Activated CD8-positive, alpha-beta memory T cell treated with anti-CD3 and anti-CD28 coated beads, Interleukin-2, amount 50 U/mL, for 24 hours (primary cell): ENCODE results near the gene SELENOT.
"Not testable (repeated sequence)": the region's sequence is repeated elsewhere in the genome, so short reads cannot be mapped to it uniquely, and the experiment has no call there.

ENCODE experiments used
- DNase-seq: peaks from one replicate; pipeline ENCODE4 v3.0.0-alpha.2; 2020; ENCODE audit errors: extremely low read depth

Gene SELENOT

DNA sequence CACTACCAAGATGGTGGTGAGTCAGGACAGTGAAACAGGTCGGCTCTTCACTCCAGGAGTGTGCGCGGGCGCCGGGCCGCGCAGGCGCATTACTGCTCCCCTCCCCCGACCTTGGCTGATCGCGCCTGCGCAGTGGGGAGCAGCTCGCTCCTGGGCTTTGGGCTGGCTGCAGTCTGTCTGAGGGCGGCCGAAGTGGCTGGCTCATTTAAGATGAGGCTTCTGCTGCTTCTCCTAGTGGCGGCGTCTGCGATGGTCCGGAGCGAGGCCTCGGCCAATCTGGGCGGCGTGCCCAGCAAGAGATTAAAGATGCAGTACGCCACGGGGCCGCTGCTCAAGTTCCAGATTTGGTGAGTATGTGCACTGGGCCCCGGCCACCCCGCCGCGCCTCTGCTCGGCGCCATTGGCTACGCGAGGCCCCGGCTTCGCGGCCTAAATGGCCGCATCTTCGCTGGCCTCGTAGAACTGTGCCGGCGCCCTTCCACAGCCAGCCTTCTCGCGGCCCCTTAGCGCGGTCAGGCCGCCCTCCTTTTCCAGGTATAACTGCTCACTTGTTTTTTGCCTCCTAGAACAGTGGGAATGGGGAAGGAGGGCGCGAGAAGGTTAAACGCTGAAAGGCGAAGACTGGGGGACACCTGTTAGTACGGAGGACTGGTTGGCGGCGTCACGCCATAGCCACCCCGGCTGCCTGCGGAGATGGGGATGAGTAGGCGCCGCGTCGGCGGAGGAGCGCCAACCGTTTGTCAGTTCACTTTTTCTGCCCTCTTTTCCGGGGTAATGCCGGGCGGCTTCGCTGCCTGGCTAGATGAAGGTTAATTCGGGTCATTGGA, at the start of gene SELENOT:
Gene SELENOT (plus strand): TSS at position 169 of the 827 bp plus-strand sequence. CDS start 42 bp downstream, at position 211.
- DNase-seq = peak; percentile 72

DNA sequence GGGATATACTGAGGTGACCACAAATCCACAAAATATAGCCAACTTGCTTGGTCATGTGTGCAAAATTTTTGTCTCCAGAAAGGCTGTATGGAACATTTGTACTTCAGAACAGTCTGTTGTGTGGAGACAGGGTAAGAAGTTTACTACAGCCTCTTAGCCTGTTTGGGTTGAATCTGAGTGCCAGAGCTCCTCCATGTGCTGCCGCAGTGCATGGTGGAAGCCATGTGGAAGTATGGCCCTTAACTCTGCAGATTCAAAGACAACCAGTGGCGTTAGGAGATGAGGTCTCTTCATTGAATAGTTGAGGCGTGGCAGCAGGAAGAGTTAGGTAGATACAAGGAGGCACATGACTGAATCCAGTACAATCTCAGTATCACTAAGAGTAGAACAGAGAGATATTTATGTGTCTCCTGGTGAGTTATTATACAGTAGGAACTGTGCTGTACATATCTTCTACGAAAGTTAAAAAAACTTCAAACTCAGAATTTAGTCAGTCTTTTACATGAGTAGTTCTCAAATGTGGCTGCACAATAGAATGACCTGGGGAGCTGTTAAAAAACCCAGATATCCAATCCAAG, 47.2 kb upstream of the SELENOT start:
- DNase-seq = no peak

DNA sequence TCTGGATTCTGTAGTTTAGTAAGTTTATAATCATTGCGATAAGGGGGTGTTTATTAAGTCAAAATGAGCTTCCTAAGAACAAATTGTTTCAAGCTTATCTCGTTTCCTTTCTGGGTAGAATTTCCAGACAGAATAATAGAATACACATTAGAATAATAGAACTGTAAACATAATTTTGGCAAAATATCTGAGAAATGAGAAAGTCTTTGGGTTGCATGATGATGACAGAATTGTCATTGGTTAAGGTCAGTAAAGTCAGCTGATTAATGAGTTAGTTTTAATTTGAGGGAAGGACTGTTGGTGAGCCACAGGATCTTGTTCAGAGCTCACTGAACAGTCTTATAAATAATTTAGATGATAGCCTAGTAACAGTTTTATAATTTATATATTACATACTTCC, 46.3 kb upstream of the SELENOT start:
- DNase-seq = no peak

DNA sequence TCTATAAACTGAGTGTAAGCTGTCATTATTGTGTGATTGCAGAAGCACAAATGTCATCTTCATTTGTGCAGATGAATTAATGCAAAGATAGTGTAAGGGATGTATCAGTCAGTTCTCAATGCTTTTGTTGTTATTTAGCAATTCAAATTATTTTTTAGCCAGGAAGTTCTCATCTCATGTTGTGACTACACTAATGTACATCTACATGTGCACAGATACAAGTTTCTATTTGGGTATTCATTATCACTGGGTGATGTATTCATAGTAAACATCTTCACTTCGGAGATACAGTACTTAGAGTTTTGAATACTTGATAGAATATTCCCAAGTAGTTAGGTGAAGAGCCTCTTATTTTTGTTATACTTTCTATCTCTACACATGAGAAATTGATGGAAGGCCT, 45.4 kb upstream of the SELENOT start:
- no peak for DNase-seq

DNA sequence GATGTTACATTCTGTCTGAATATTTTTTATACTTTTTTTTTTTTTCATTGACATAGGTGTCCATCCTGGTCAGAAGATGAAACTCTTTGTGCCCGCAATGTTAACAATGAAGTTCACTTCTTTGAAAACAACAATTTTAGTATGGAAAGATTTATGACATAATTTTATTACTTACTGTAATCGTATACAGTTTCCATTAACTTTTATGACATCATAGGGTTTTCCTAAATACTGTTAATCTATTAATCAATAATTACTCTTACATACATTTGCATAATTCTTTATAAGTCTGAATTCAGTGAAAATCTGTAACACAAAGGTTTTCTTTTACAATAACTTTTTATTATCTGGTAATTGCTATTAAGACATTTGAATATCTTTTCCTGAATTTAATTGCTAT, 38.9 kb upstream of the SELENOT start:
- no peak for DNase-seq

GRCh38 chr3:150567328-150567727, 35.8 kb upstream of the SELENOT start:
- no peak for DNase-seq

GRCh38 chr3:150577855-150578254, 25.3 kb upstream of the SELENOT start:
- no peak for DNase-seq

- no peak for DNase-seq
These were observed 21.9 kb upstream of the SELENOT start for GRCh38 chr3:150581174-150581573.

DNA sequence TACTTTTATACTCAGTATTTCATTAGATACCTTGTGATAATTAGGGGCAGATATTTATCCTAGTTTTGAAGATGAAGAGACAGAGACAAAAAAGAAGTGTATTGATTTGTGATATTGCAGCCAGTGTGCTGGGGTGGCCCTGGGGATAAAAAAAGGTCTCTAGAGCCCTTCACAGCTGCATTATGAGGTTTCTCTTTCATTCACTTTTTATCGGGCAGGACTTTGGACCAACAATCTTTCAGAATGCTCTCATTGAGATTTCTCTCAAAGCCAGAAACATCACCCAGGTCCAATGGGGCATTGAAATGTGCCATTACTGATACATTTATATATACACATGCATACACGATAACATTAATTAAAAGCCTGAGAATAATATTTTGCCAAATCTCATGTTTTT, 20.5 kb upstream of the SELENOT start:
- no peak for DNase-seq

DNA sequence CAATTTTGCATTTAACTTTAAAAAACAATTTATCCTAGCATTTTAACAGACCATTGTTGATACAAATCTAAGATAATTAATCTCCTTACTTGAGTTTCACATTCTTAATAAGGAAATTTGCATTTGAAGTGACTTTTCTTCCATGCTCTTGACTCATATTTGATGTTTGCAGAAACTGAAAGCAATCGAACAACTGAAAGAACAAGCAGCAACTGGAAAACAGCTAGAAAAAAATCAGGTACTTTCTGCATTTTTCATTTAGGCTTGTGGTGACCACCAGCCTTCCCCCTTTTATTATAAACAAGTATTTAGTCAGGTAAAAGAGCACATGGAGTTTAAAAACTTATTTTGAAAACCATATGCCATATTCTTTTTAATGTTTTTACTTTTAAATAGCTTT, 20.1 kb upstream of the SELENOT start:
- no peak for DNase-seq

GRCh38 chr3:150588027-150588830, 14.9 kb upstream of the SELENOT start:
- DNase-seq = no peak

GRCh38 chr3:150589759-150590158, 13.4 kb upstream of the SELENOT start:
- no peak for DNase-seq

DNA sequence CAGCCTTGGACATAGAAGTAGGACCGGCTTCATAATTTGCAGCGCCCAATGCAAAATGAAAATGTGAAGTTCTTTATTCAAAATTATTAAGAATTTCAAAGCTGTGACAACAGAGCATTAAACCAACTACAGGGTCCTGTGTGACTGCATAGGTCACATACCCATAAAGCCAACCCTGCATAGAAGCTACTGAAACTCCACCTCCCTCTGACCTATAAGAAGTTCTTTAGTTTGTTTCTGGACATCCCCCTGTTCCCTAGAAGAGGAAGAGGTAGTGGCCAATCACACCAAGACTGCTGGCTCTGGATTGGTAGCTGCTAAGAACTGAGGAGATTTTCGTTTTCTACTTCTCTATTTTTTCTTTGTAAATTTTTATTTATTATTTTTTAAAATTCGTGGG, 9.0 kb upstream of the SELENOT start:
- no peak for DNase-seq

GRCh38 chr3:150597646-150598045, 5.5 kb upstream of the SELENOT start:
- no peak for DNase-seq

GRCh38 chr3:150599611-150600297, 3.4 kb upstream of the SELENOT start:
- DNase-seq = no peak

- not testable (repeated sequence) for DNase-seq
These were observed 2.2 kb upstream of the SELENOT start for GRCh38 chr3:150600647-150601530.

DNA sequence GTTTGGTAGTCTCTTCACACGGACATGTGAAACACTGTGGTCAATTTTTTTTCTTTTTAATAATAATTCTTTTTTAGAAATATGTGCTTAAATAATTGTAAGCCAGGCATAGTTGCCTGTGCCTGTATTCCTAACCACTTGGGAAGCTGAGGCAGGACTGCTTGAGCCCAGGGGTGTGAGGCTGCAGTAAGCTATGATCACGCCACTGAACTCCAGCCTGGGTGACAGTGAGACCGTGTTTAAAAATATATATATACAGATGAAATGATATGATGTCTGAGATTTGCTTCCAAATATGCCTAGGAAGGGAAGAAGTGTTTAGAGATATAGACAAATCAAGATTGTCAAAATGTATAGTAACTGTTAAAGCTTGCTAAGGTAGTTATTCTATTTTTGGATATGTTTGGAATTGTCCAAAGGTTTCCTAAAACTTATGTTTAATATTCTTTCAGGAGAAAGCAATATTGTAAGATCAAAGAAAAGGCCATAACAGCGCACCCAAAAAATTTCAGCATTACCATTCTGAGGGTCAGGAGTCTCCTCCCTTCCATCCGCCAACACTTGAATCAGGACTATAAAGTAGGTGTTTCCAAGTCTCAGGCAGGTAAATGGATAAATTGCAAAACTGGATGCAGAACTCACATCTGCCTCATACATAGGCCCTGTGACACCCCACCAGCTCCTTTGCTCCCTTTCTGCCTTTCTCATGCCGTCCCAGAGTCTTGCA, 532 bp upstream of the SELENOT start:
- DNase-seq = no peak

DNA sequence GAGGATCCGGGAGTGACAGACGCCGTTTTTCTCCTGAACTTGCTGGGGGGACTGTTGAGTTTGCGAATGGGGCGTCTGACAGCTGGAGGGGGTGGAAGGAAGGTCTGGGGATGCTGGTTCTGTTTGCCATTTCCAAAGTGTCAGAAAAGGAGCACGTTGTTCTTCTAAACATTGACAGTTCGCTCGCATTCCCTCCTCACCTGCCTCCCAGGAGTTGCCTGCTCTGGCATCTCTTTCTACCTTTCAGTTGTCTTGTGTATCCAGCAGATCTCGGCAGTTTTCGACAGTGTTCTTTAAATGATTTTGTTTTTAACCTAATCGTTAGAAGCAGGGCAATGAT, 829 bp downstream of the SELENOT start:
- DNase-seq = no peak

DNA sequence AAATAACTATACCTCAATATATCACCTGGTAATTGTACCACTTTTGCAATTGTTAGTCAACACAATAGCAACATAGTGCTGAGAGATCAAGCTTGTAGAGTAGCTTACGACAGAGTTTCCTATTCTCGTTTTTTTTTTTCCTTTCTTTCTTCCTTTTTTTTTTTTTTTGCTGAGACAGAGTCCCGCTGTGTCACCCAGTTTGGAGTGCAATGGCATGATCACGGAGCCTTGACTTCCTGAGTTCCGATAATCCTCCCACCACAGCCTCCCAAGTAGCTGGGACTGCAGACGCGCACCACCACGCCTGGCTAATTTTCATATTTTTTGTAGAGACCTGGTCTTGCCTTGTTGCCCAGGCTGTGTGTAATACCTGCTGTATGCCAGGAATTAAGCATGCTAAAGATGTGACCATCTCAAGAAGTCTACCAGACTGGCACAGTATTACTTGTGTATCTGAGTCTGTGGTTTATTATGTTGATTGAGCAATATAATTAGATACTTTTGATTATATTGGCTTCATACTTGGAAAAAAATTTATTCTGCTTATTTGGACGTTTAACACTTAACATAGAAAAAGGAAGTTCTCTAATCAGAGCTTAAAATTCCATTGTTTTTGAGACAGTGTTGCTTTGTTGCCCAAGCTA, 3.0 kb downstream of the SELENOT start:
- no peak for DNase-seq
